Stomach (tissue), 9 donors: ENCODE results near the gene RNF7. TPM values are rescaled to one million over a fixed set of nuclear protein-coding genes. Genes with fewer than 3 reads are reported as not detected.

ENCODE experiments used
- DNase-seq, 2 donors: peaks; one replicate each; pipeline versions ENCODE4 v3.0.0 to v3.0.0-alpha.2; 2013 to 2019
- H3K27ac ChIP-seq, 5 donors: fragments of 200-600 bp in 4 of 5; sonication (generic) in 4 of 5; one replicate each; pipeline ENCODE4 v1.5.1; 2013 to 2019; ENCODE audit warnings: mild to moderate bottlenecking in 1 of 5, moderate library complexity in 1 of 5
- H3K27me3 ChIP-seq, 3 donors: fragments of 200-600 bp; sonication (generic); one replicate each; pipeline ENCODE4 v1.5.1; 2017 to 2019; ENCODE audit warnings: mixed run types in 1 of 3
- H3K36me3 ChIP-seq, 4 donors: fragments of 200-600 bp; sonication (generic); 1 replicate in 3 of 4; 2 replicates in 1 of 4; pipeline ENCODE4 v1.5.1; 2016 to 2019
- H3K4me1 ChIP-seq, 4 donors: fragments of 200-600 bp; sonication (generic); one replicate each; pipeline ENCODE4 v1.5.1; 2016 to 2019
- H3K4me3 ChIP-seq, 4 donors: fragments of 200-600 bp; sonication (generic) in 3 of 4; one replicate each; pipeline ENCODE4 v1.5.1; 2016 to 2019; ENCODE audit warnings: mild to moderate bottlenecking in 1 of 4
- H3K9me3 ChIP-seq, 4 donors: fragments of 200-600 bp; sonication (generic); one replicate each; pipeline ENCODE4 v1.5.1; 2016 to 2019
- EP300 ChIP-seq: sonication (generic); formaldehyde crosslinking; IDR thresholded peaks from one replicate; pipeline ENCODE4 v1.6.1; 2017; ENCODE audit warnings: antibody characterized with exemption
- POLR2A ChIP-seq, 4 donors: fragments of 450-650 bp; IDR thresholded peaks; one replicate each; pipeline ENCODE4 v1.6.1; 2016; ENCODE audit warnings: antibody characterized with exemption in 4 of 4, control low read depth in 2 of 4, mild to moderate bottlenecking in 1 of 4, moderate library complexity in 1 of 4
- POLR2AphosphoS5 ChIP-seq, 3 donors: sonication (generic); formaldehyde crosslinking; IDR thresholded peaks; one replicate each; pipeline ENCODE4 v1.6.1; 2016; ENCODE audit warnings: antibody characterized with exemption in 3 of 3
- WGBS, 5 donors: extraction: QIAGEN DNeasy Blood & Tissue Kit in 3 of 5; methylation state at CpG; one replicate each; pipeline versions ENCODE4 v1.1.5 to v1.1.7; 2013 to 2018; 5-methylcytosine and 5-hydroxymethylcytosine counted together
- intact Hi-C: fragments of 100-400 bp; cut with DNase I; formaldehyde crosslinking; loops from one replicate; pipeline ENCODE4 v1.15.1; 2023; ENCODE audit warnings: low total_unique reads
- polyA plus RNA-seq, 3 donors: library from polyadenylated mRNA; stranded (reverse); fragments of 200-250 nt; gene quantifications; one replicate each; pipeline ENCODE4 v1.2.3, GENCODE V29; 2013
- small RNA-seq, 4 donors: library from RNA; depleted of rRNA; stranded (forward); fragments of <200 nt; gene quantifications; one replicate each; pipeline ENCODE3, GENCODE V24; 2016
- total RNA-seq, 5 donors: library from RNA; depleted of rRNA; stranded (reverse); fragments of >200 nt; gene quantifications; one replicate each; pipeline versions ENCODE4 v1.1.0 to v1.2.3, GENCODE V29; 2014 to 2016
- TF ChIP-seq, protein P1 (sequence below), 7 experiments: fragments of 450-650 bp in 4 of 7; fragments of 200-600 bp in 3 of 7; sonication (generic) in 3 of 7; IDR thresholded peaks; one replicate each; pipeline ENCODE4 v1.5.1; 2016 to 2019; ENCODE audit warnings: antibody characterized with exemption in 7 of 7, control low read depth in 2 of 7, mild to moderate bottlenecking in 1 of 7
- donor health status: healthy with polysubstance abuse.
- donor health status: Bipolar disorder and iron deficiency.
- donor health status: healthy.

The RNF7 gene
- total and polyA plus RNA-seq, 8 donors: 40.2 to 236 (median 111) TPM

DNA sequence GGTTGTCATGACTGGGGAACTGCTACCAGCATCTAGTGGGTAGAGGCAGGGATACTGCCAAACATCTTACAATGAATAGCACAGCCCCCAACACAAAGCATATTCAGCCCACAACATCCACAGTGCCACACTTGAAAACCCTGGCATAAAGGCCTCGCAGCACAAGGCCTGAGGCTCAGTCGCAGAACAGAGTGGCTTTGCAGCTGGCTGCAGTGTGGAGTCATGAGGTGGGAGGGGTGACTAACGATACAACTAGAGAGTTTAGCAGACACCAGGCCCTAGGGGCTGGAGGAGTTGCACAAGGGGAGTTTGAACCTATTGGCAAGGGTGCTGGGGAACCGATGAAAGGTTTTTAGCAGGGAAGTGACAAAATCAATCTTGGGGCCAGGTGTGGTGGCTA lies 57.2 kb downstream of the RNF7 start:
- Histone ChIP-seq H3K4me1 (peaks cover 13 to 33% (median 28%) of the 10 kb centered on the region in 4 donors), H3K27me3 (no peaks in the 10 kb centered on the region), H3K9me3 (no peaks in the 10 kb centered on the region), H3K36me3 (no peaks in the 10 kb centered on the region), H3K27ac (peak overlapping the region in 1 of 5 donors; percentile 84), H3K4me3 (no peak overlapping the region)
- TF ChIP-seq, protein P1, sequence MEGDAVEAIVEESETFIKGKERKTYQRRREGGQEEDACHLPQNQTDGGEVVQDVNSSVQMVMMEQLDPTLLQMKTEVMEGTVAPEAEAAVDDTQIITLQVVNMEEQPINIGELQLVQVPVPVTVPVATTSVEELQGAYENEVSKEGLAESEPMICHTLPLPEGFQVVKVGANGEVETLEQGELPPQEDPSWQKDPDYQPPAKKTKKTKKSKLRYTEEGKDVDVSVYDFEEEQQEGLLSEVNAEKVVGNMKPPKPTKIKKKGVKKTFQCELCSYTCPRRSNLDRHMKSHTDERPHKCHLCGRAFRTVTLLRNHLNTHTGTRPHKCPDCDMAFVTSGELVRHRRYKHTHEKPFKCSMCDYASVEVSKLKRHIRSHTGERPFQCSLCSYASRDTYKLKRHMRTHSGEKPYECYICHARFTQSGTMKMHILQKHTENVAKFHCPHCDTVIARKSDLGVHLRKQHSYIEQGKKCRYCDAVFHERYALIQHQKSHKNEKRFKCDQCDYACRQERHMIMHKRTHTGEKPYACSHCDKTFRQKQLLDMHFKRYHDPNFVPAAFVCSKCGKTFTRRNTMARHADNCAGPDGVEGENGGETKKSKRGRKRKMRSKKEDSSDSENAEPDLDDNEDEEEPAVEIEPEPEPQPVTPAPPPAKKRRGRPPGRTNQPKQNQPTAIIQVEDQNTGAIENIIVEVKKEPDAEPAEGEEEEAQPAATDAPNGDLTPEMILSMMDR (IDR thresholded peaks at IDR 0.05): no peak
- no peak for TF ChIP-seq EP300
- no peak for TF ChIP-seq POLR2AphosphoS5 (IDR thresholded peaks at IDR 0.05)
- TF ChIP-seq POLR2A (IDR thresholded peaks at IDR 0.05): no peak
- intact Hi-C loops: no loop called here
- WGBS, 5 donors: 75 to 96% (median 87%) methylated on average over 4 of the region's 4 CpGs
- no peak for DNase-seq

DNA sequence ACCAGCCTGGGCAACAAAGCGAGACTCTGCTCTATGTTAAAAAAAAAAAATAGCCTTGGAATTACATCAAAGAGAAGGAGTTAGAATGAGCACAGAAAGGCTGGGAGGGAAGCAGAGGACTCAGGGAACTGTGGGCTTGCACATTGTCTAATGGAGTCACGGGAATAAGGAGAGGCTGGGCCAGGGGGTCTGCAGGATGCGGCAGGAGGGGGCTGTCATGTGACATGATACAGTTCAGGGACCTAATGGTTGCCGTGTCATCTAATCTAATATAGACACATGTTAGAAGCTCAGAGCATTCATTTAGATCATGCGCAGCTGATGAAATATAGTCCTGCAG lies 57.6 kb downstream of the RNF7 start:
- TF ChIP-seq POLR2AphosphoS5 (IDR thresholded peaks at IDR 0.05) (no peak), POLR2A (IDR thresholded peaks at IDR 0.05) (no peak), EP300 (no peak)
- TF ChIP-seq, protein P1 (IDR thresholded peaks at IDR 0.05): no peak
- 74 to 91% (median 86%) methylated on average over 5 of the region's 5 CpGs for WGBS, 5 donors
- Histone ChIP-seq H3K36me3 (no peaks in the 10 kb centered on the region), H3K9me3 (no peaks in the 10 kb centered on the region), H3K4me3 (no peak overlapping the region), H3K27me3 (no peaks in the 10 kb centered on the region), H3K27ac (peak overlapping the region in 2 of 5 donors; percentile 83 to 84), H3K4me1 (peaks cover 13 to 33% (median 28%) of the 10 kb centered on the region in 4 donors)
- intact Hi-C loops: no loop called here
- DNase-seq: peak in 1 of 2 donors; percentile 14

DNA sequence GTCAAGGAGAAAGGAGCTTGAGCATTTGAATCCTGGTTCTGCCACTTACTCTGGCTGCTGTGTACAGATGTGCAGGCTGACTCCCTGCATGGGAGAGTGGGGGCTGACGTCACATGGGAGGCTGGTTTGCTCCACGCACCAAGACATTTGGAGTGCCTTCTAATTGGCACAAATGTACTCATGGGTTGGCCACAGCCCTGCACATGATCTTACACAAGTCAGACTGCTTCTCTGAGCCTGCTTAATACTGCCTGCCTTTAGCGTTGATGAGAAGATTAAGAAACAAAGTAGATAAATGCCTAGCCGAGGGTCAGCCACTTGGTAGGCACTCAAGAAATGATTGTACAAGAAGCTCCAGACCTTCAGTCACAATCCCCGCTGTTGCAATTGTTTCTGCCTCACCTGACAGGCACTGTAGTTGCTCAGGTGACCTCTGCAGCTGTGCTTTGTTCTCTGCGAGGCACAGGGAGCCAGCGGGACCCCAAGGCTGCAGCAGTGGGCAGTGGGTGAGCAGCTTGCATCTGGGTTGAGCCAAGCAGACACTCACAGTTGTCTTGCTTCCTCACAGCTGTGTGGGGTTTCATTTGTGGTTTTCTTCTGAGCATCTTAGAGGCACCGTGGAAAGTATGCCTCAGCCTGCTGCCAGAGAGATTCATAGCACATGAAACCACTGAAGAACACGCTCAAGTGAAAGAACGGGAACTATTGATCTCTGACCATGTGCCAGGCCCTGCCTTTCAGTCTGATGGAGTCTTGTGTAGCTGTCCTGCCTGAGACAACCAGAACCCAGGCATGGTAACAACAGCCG lies 58.2 kb downstream of the RNF7 start:
- Histone ChIP-seq H3K9me3 (no peaks in the 10 kb centered on the region), H3K4me1 (peaks cover 13 to 33% (median 28%) of the 10 kb centered on the region in 4 donors), H3K36me3 (no peaks in the 10 kb centered on the region), H3K27me3 (no peaks in the 10 kb centered on the region), H3K27ac (peak overlapping the region; percentile 59 to 84 (median 83)), H3K4me3 (peak overlapping the region in 2 of 4 donors; percentile 45 to 48)
- TF ChIP-seq EP300 (no peak), POLR2AphosphoS5 (IDR thresholded peaks at IDR 0.05) (peak in 1 of 3 donors; percentile 75)
- TF ChIP-seq, protein P1 (IDR thresholded peaks at IDR 0.05): no peak
- 61 to 72% (median 67%) methylated on average over 11 of the region's 11 CpGs for WGBS, 5 donors
- DNase-seq: peak in 1 of 2 donors; percentile 69
- intact Hi-C loops: no loop called here

Small RNAs within 50 kb of the gene (small RNA-seq; reads per million reads assigned to genes)
- 0 reads per million in 4 donors for gene AC112771.1

Other genes with a start within 250 kb of the RNF7 start
- gene GRK7, start 25.1 kb downstream of the RNF7 start, total RNA-seq: under 1 TPM in 2 of 5 donors, not detected in 3; 0.29 to 0.37 TPM
- gene GRK7, start 25.1 kb downstream of the RNF7 start, polyA plus RNA-seq: under 1 TPM in 1 of 3 donors, not detected in 2; 0.05 TPM
- gene ATP1B3, start 138.3 kb downstream of the RNF7 start, total RNA-seq: 10 to 100 TPM; 19.6 to 98.2 (median 58.9) TPM
- 100 to 1,000 TPM in 1 of 3 donors, 10 to 100 TPM in 2; 19.7 to 122 (median 36.0) TPM for gene ATP1B3, start 138.3 kb downstream of the RNF7 start, polyA plus RNA-seq